ACC112 (cell line): ENCODE results near the gene ZG16B.

ENCODE experiments used
- H2AFZ ChIP-seq: fragments of 200-600 bp; sonication (generic); one replicate; pipeline ENCODE4 v1.6.0; 2017; ENCODE audit warnings: antibody characterized with exemption, low read length; ENCODE audit not compliant: unreplicated experiment
- H3K27ac ChIP-seq: fragments of 200-600 bp; sonication (generic); 2 replicates; pipeline ENCODE4 v1.5.1; 2014; ENCODE audit warnings: low read depth, mild to moderate bottlenecking, antibody characterized with exemption, low read length, moderate library complexity
- H3K27me3 ChIP-seq: fragments of 200-600 bp; sonication (generic); 2 replicates; pipeline ENCODE4 v1.6.1; 2014; ENCODE audit warnings: mild to moderate bottlenecking, antibody characterized with exemption, low read length, moderate library complexity, mixed read lengths; ENCODE audit not compliant: insufficient read depth
- H3K36me3 ChIP-seq: fragments of 200-600 bp; sonication (generic); 2 replicates; pipeline ENCODE4 v1.6.1; 2016; ENCODE audit warnings: mild to moderate bottlenecking, antibody characterized with exemption, low read length, moderate library complexity, mixed read lengths; ENCODE audit not compliant: insufficient read depth
- H3K4me1 ChIP-seq: fragments of 200-600 bp; sonication (generic); one replicate; pipeline ENCODE4 v1.6.1; 2016; ENCODE audit warnings: low read length, mixed read lengths; ENCODE audit not compliant: insufficient read depth, unreplicated experiment, control insufficient read depth
- H3K4me3 ChIP-seq: fragments of 200-600 bp; sonication (generic); 2 replicates; pipeline ENCODE4 v1.5.1; 2014; ENCODE audit warnings: mild to moderate bottlenecking, low read depth, low read length
- H3K79me2 ChIP-seq: fragments of 200-600 bp; sonication (generic); one replicate; pipeline ENCODE4 v1.6.0; 2016; ENCODE audit warnings: low read length; ENCODE audit not compliant: control insufficient read depth, unreplicated experiment, insufficient read depth

The ZG16B gene

GRCh38 chr16:2790631-2791030, 39.5 kb upstream of the ZG16B start:
- no peak overlapping the region for H3K4me3 ChIP-seq
- peaks cover 56% of the 10 kb centered on the region for H3K27me3 ChIP-seq
- no peaks in the 10 kb centered on the region for H3K79me2 ChIP-seq
- no peaks in the 10 kb centered on the region for H3K36me3 ChIP-seq
- H3K27ac ChIP-seq: no peak overlapping the region
- no peak overlapping the region for H2AFZ ChIP-seq
- H3K4me1 ChIP-seq: peaks cover 13% of the 10 kb centered on the region

- Histone ChIP-seq H3K36me3 (no peaks in the 10 kb centered on the region), H2AFZ (no peak overlapping the region), H3K79me2 (no peaks in the 10 kb centered on the region), H3K27me3 (peaks cover 50% of the 10 kb centered on the region), H3K4me3 (no peak overlapping the region), H3K4me1 (peaks cover 18% of the 10 kb centered on the region), H3K27ac (no peak overlapping the region)
These were observed 38.9 kb upstream of the ZG16B start for GRCh38 chr16:2791174-2791573.

GRCh38 chr16:2792940-2793339, 37.2 kb upstream of the ZG16B start:
- H3K27me3 ChIP-seq: peaks cover 38% of the 10 kb centered on the region
- no peak overlapping the region for H2AFZ ChIP-seq
- no peak overlapping the region for H3K27ac ChIP-seq
- H3K79me2 ChIP-seq: no peaks in the 10 kb centered on the region
- H3K36me3 ChIP-seq: no peaks in the 10 kb centered on the region
- H3K4me1 ChIP-seq: peaks cover 19% of the 10 kb centered on the region
- H3K4me3 ChIP-seq: no peak overlapping the region

- H3K27ac ChIP-seq: no peak overlapping the region
- no peak overlapping the region for H3K4me3 ChIP-seq
- no peak overlapping the region for H2AFZ ChIP-seq
- H3K79me2 ChIP-seq: no peaks in the 10 kb centered on the region
- peaks cover 18% of the 10 kb centered on the region for H3K27me3 ChIP-seq
- H3K4me1 ChIP-seq: peaks cover 19% of the 10 kb centered on the region
- H3K36me3 ChIP-seq: no peaks in the 10 kb centered on the region
These were observed 34.5 kb upstream of the ZG16B start for GRCh38 chr16:2795395-2796143.

GRCh38 chr16:2798723-2799204, 31.3 kb upstream of the ZG16B start:
- H3K36me3 ChIP-seq: no peaks in the 10 kb centered on the region
- H3K79me2 ChIP-seq: no peaks in the 10 kb centered on the region
- peaks cover 19% of the 10 kb centered on the region for H3K4me1 ChIP-seq
- H3K4me3 ChIP-seq: no peak overlapping the region
- H2AFZ ChIP-seq: no peak overlapping the region
- peaks cover 2% of the 10 kb centered on the region; the same call in 1 of the 2 replicates for H3K27me3 ChIP-seq
- H3K27ac ChIP-seq: no peak overlapping the region

- Histone ChIP-seq H2AFZ (no peak overlapping the region), H3K27ac (no peak overlapping the region), H3K27me3 (peaks cover 7% of the 10 kb centered on the region; the same call in 1 of the 2 replicates), H3K79me2 (no peaks in the 10 kb centered on the region), H3K36me3 (no peaks in the 10 kb centered on the region), H3K4me1 (peaks cover 16% of the 10 kb centered on the region), H3K4me3 (no peak overlapping the region)
These were observed 30.8 kb upstream of the ZG16B start for GRCh38 chr16:2799205-2799858.

GRCh38 chr16:2799859-2800226, 30.3 kb upstream of the ZG16B start:
- H3K27me3 ChIP-seq: peaks cover 11% of the 10 kb centered on the region; the same call in 1 of the 2 replicates
- no peak overlapping the region for H2AFZ ChIP-seq
- peaks cover 11% of the 10 kb centered on the region for H3K4me1 ChIP-seq
- H3K4me3 ChIP-seq: no peak overlapping the region
- no peaks in the 10 kb centered on the region for H3K79me2 ChIP-seq
- H3K27ac ChIP-seq: no peak overlapping the region
- no peaks in the 10 kb centered on the region for H3K36me3 ChIP-seq

GRCh38 chr16:2803545-2804195, 26.4 kb upstream of the ZG16B start:
- Histone ChIP-seq H3K79me2 (no peaks in the 10 kb centered on the region), H3K36me3 (no peaks in the 10 kb centered on the region), H3K27ac (no peak overlapping the region), H3K27me3 (peaks cover 39% of the 10 kb centered on the region), H3K4me3 (no peak overlapping the region), H2AFZ (no peak overlapping the region), H3K4me1 (no peaks in the 10 kb centered on the region)

GRCh38 chr16:2804728-2805127, 25.4 kb upstream of the ZG16B start:
- Histone ChIP-seq H3K79me2 (no peaks in the 10 kb centered on the region), H3K27me3 (peaks cover 49% of the 10 kb centered on the region), H3K4me1 (no peaks in the 10 kb centered on the region), H3K27ac (no peak overlapping the region), H3K36me3 (no peaks in the 10 kb centered on the region), H3K4me3 (no peak overlapping the region), H2AFZ (no peak overlapping the region)

GRCh38 chr16:2806286-2806685, 23.8 kb upstream of the ZG16B start:
- Histone ChIP-seq H3K36me3 (no peaks in the 10 kb centered on the region), H3K4me3 (no peak overlapping the region), H2AFZ (no peak overlapping the region), H3K27me3 (peaks cover 63% of the 10 kb centered on the region), H3K27ac (no peak overlapping the region), H3K79me2 (no peaks in the 10 kb centered on the region), H3K4me1 (no peaks in the 10 kb centered on the region)
